Suprapubic skin (tissue), 4 donors: ENCODE measurements around the gene MBOAT2. TPM values are rescaled to one million over a fixed set of nuclear protein-coding genes. Genes with fewer than 3 reads are reported as not detected.

Experiments
- DNase-seq, 2 donors: peaks; one replicate each; pipeline ENCODE4 v3.0.0-alpha.2; 2019; ENCODE audit warnings: low spot score in 2 of 2
- H3K27ac ChIP-seq: fragments of 200-600 bp; sonication (generic); one replicate; pipeline ENCODE4 v1.5.1; 2019
- H3K27me3 ChIP-seq: fragments of 200-600 bp; sonication (generic); one replicate; pipeline ENCODE4 v1.5.1; 2019
- H3K36me3 ChIP-seq: fragments of 200-600 bp; sonication (generic); one replicate; pipeline ENCODE4 v1.5.1; 2019
- H3K4me1 ChIP-seq: fragments of 200-600 bp; sonication (generic); one replicate; pipeline ENCODE4 v1.5.1; 2019
- H3K4me3 ChIP-seq: fragments of 200-600 bp; sonication (generic); one replicate; pipeline ENCODE4 v1.5.1; 2019; ENCODE audit warnings: mild to moderate bottlenecking
- H3K9me3 ChIP-seq: fragments of 200-600 bp; sonication (generic); one replicate; pipeline ENCODE4 v1.5.1; 2019
- CTCF ChIP-seq, 2 donors: fragments of 200-600 bp in 1 of 2; fragments of 450-650 bp in 1 of 2; sonication (generic) in 1 of 2; IDR thresholded peaks; one replicate each; pipeline ENCODE4 v1.5.1; 2016 to 2019; ENCODE audit warnings: antibody characterized with exemption in 2 of 2, mild to moderate bottlenecking in 1 of 2, moderate library complexity in 1 of 2
- EP300 ChIP-seq: sonication (generic); formaldehyde crosslinking; IDR thresholded peaks from one replicate; pipeline ENCODE4 v1.6.1; 2017; ENCODE audit warnings: antibody characterized with exemption
- POLR2A ChIP-seq, 2 donors: fragments of 450-650 bp; IDR thresholded peaks; one replicate each; pipeline ENCODE4 v1.6.1; 2017; ENCODE audit warnings: antibody characterized with exemption in 2 of 2, mild to moderate bottlenecking in 2 of 2, moderate library complexity in 2 of 2
- POLR2AphosphoS5 ChIP-seq, 3 donors: sonication (generic); formaldehyde crosslinking; IDR thresholded peaks; one replicate each; pipeline ENCODE4 v1.6.1; 2017; ENCODE audit warnings: antibody characterized with exemption in 3 of 3
- WGBS: methylation state at CpG from one replicate; pipeline ENCODE4 v1.1.5; 2018; 5-methylcytosine and 5-hydroxymethylcytosine counted together
- total RNA-seq, 4 donors: library from RNA; depleted of rRNA; stranded (reverse); fragments of >200 nt; gene quantifications; one replicate each; pipeline ENCODE4 v1.1.0, GENCODE V29; 2016

The MBOAT2 gene
- total RNA-seq, 4 donors from 2014 or later, result 44.4 to 55.8 (median 51.1) TPM

DNA sequence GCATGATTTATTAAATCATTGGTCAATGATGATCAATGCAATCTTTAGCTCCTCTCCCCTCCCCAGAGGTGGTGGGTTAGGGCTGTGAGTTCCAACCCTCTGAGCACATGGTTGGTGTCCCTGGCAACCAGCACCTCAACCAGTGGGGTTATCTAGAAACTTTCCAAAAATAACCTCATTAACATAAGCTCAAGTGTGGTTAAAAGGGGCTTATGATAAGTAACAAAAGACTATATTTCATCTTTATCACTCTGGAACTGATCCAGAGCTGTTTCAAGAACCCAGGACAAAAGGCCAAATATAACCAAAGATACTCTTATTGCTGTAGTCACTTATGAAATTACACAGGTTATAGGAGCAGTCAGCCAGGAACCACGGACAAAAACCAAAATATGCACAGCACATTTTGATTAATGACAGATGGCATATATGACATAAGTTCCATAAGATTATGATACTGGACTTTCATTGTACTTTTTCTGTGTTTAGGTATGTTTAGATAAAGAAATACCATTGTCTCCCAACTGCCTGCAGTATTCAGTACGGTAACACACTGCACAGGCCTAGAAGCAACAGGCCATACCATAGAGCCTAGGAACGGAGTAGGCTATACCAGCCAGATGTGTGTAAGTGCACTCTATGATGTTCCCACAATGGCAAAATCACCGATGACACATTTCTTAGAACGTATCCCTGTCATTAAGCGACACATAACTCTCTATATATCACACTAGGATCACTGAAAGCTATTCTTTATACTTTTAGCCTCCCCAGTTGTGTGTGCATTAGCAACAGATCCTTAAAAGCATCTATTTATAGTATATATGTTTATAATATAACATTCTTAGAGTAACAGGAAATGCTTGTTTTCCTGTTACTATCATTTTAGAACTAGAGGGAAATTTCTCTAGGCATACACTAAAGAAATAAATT is 197.9 kb downstream of the MBOAT2 start:
- Histone ChIP-seq H3K36me3 (peaks cover 59% of the 10 kb centered on the region), H3K4me1 (peaks cover 4% of the 10 kb centered on the region), H3K27me3 (no peaks in the 10 kb centered on the region), H3K27ac (no peak overlapping the region), H3K4me3 (no peak overlapping the region), H3K9me3 (no peaks in the 10 kb centered on the region)
- no peak for TF ChIP-seq POLR2AphosphoS5 (IDR thresholded peaks at IDR 0.05)
- TF ChIP-seq POLR2A (IDR thresholded peaks at IDR 0.05), result no peak
- TF ChIP-seq CTCF (IDR thresholded peaks at IDR 0.05), result no peak
- TF ChIP-seq EP300, result no peak
- no peak for DNase-seq
- 84% methylated on average over 6 of the region's 6 CpGs for WGBS

- TF ChIP-seq POLR2A (IDR thresholded peaks at IDR 0.05) (no peak), POLR2AphosphoS5 (IDR thresholded peaks at IDR 0.05) (no peak), EP300 (no peak)
- H3K27ac ChIP-seq, result peak overlapping the region; percentile 16
- H3K27me3 ChIP-seq, result no peaks in the 10 kb centered on the region
- no peaks in the 10 kb centered on the region for H3K9me3 ChIP-seq
- WGBS, result 65% methylated on average over 3 of the region's 3 CpGs
- H3K36me3 ChIP-seq, result peaks cover 57% of the 10 kb centered on the region
- DNase-seq, result no peak
- no peak overlapping the region for H3K4me3 ChIP-seq
- peaks cover 4% of the 10 kb centered on the region for H3K4me1 ChIP-seq
Measured at GRCh38 chr2:8803658-8804379, 199.7 kb downstream of the MBOAT2 start.

DNA sequence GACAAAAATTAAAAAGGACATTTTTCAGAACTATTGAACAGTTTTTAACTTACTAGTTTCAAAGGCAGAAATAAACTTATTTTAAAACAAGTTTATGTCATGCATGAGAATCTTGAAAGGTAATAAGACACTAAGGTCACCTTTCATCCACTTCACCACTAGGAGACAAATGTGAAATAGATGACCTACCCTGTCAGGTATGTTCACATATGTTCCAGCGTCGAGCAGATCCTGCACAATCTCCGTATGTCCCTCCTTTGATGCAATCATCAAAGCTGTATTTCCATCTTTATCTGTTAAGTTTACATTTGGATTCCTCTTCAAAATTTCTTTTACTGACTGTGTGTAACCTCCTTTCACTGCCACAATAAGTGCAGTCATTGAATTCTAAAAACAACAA is 200.7 kb downstream of the MBOAT2 start:
- H3K9me3 ChIP-seq, result no peaks in the 10 kb centered on the region
- no peak overlapping the region for H3K4me3 ChIP-seq
- peaks cover 4% of the 10 kb centered on the region for H3K4me1 ChIP-seq
- DNase-seq, result no peak
- TF ChIP-seq CTCF (IDR thresholded peaks at IDR 0.05) (no peak), POLR2AphosphoS5 (IDR thresholded peaks at IDR 0.05) (no peak), EP300 (no peak), POLR2A (IDR thresholded peaks at IDR 0.05) (no peak)
- H3K27me3 ChIP-seq, result no peaks in the 10 kb centered on the region
- H3K27ac ChIP-seq, result no peak overlapping the region
- H3K36me3 ChIP-seq, result peaks cover 61% of the 10 kb centered on the region
- 76% methylated on average over 3 of the region's 3 CpGs for WGBS

Other genes starting within 250 kb of the MBOAT2 start
- 100 to 1,000 TPM in 1 of 4 donors, 10 to 100 TPM in 3; 44.7 to 100 (median 53.5) TPM for gene KIDINS220, start 166.1 kb downstream of the MBOAT2 start, total RNA-seq
- 10 to 100 TPM; 22.0 to 54.6 (median 30.0) TPM for gene ASAP2, start 203.1 kb upstream of the MBOAT2 start, total RNA-seq